Measurements from ENCODE around the gene NOL7. TPM values are rescaled to one million over a fixed set of nuclear protein-coding genes. Genes with fewer than 3 reads are reported as not detected.

Gene NOL7
- total RNA-seq, 1 experiment from 2014 or later, result 222 TPM

DNA sequence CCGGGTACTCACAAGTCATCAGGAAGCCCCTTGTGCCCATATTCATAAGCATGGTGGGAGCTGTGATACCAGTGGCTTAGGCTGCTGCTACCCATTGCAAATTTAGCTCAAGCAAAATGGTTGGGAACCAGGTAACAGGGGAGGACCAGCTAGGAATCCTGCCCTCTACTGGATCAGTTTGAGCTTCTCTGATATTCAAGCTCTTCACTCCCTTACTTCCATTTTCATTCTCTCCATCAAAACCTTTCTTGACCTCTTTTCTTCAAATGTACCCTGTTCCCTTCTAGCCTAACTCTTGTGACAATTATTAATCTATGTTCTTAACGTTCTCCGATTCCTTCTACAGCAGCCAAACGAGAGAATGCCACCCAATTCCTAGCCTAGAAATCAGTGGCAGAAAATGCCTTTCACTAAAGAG lies 9.7 kb downstream of the NOL7 start:
- DNase-seq, result no peak
- peaks cover 92% of the 10 kb centered on the region for H3K36me3 ChIP-seq

DNA sequence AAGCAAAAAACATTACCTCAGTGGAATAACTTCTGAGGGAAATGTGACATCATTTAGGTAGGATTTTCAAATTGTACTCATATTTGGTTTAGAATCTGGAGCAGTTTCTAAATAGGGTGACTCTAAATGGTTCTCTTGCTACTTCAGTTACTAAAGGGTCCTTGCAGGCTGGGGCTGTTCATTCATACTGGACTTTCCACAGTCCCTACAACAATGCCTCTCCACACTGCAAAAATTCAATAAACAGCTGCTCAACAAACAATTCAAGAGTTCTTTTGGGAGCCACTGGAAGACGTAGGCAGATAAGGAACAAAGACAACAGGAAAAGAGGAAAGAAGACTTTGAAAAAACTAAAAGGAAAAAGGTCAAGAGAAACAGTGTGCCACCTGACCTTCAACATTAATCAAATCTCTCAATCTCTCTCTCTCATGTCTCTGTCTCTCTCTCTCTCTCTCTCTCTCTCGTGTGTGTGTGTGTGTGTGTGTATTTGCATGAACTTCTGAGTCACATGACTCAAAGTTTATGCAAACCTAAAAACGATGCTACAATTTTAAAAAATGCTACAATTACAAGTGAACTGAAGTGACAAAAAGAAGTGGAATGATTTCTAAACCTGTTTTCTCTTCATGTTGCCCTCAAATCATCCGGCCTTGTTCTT lies 14.5 kb downstream of the NOL7 start:
- H3K27me3 ChIP-seq, result no peaks in the 10 kb centered on the region
- no peaks in the 10 kb centered on the region for H3K9me3 ChIP-seq
- peaks cover 75% of the 10 kb centered on the region for H3K36me3 ChIP-seq
- H3K4me3 ChIP-seq, result no peak overlapping the region
- no peak for DNase-seq

More for the DNA sequence above, 9.7 kb downstream of the NOL7 start:
- Histone ChIP-seq H3K9me3 (no peaks in the 10 kb centered on the region), H3K27me3 (no peaks in the 10 kb centered on the region), H3K4me3 (no peak overlapping the region)

DNA sequence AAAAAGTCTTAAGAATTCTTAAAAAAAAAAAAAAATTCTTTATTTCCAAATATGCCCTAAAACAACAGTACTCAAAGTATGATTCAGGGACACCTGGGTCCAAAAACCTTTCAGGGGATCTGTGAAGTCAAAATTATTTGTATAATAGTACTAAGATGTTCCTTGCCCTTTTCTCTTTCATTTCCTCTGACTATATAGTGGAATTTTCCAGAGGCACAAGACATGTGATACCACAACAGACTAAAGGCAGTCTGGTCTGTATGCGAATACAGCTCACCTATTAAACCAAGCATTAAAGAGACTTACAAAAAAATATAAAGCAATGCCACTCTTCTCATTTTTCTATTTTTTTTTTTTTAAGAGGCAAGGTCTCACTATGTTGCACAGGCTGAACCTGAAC lies 15.4 kb downstream of the NOL7 start:
- Histone ChIP-seq H3K4me3 (no peak overlapping the region), H3K27me3 (no peaks in the 10 kb centered on the region), H3K36me3 (peaks cover 66% of the 10 kb centered on the region), H3K9me3 (no peaks in the 10 kb centered on the region)
- no peak for DNase-seq

DNA sequence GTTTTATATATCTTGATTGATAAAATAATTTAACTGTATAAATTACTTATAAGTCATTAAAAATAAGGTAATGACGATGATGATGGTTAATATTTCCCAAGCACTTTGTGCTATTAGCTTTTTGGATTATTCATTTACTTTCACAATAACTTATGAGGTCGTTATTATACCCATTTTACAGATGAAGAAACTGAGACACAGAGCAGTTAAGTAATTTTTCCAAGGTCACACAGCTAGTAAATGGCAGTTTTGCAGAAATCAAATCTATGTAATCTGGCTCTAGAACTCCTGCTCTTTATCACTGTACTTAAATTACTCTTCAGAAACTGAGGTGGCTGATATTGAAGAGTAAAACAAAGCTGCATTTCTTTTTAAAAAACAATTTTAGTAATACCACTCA lies 18.2 kb downstream of the NOL7 start:
- no peaks in the 10 kb centered on the region for H3K9me3 ChIP-seq
- H3K4me3 ChIP-seq, result no peak overlapping the region
- no peaks in the 10 kb centered on the region for H3K27me3 ChIP-seq
- DNase-seq, result no peak
- H3K36me3 ChIP-seq, result peaks cover 64% of the 10 kb centered on the region

DNA sequence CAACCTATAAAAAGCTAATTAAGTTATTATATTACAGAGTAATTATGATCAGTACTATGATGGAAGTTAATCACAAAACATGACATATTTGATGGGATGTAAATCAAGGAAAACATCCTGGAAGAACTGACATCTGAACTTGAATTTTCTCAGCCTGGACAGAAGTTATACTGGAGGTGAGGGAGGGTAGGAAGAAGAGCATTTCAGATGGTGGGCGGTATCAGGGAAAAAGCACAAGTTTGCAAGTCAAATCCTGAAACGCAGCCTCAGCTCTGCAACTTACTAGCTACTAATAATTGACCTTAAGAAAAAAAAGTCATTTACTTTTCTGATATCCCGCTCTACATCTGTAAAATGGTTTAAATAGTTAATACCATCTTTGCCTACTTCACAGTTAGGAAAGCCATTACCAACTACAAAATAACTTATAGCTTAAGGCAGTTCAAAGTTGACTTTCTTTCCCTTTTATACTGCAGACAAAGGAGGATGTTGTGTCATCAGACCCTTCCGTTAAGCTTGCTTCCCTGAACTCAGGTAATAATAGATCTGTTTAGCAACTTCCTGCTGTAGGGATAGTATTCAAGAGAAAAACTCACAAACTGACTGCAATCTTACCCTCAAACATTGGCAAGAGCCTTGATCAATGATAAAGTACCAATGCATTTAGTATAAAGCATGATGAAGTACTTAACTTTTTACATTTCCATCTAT lies 21.0 kb downstream of the NOL7 start:
- H3K27me3 ChIP-seq, result no peaks in the 10 kb centered on the region
- H3K4me3 ChIP-seq, result no peak overlapping the region
- no peak for DNase-seq
- peaks cover 69% of the 10 kb centered on the region for H3K36me3 ChIP-seq
- H3K9me3 ChIP-seq, result no peaks in the 10 kb centered on the region

DNA sequence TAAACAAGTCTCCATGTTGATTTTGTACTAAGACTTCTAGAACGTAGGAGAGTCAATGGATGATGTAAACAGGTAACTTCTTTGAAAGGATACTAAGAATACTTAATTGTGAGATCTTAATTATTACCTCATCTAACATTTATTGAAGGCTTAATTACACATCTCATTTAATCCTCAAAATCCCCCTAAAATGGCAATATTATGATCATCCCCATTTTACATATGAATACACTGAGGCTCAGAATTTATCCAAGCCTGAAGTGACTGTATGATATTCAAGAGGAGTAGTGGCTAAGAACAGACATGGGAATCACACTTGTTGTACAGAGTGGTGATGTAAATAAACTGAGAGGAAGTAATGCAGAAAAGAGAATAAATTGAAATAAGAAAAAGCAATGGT lies 22.9 kb downstream of the NOL7 start:
- no peaks in the 10 kb centered on the region for H3K9me3 ChIP-seq
- no peaks in the 10 kb centered on the region for H3K27me3 ChIP-seq
- H3K4me3 ChIP-seq, result no peak overlapping the region
- H3K36me3 ChIP-seq, result peaks cover 60% of the 10 kb centered on the region
- no peak for DNase-seq

DNA sequence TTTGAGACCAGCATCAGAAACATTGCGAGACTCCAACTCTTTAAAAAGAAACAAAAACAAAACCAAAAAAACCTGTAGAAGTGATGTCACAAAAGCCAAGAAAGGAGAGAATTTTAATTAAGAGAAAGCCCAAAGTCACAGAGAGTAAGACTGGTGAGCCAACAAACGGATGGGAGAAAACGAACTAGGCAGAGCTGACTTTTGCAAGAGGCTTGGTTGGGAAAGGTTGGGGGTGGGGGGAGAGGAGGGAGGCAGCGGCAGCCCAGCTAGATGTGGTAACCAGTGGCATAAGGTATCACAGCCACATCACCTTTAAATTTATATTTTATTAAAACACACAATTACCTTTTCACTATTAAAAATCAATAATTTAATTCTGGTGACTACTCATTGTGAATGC lies 23.5 kb downstream of the NOL7 start:
- H3K27me3 ChIP-seq, result no peaks in the 10 kb centered on the region
- no peak overlapping the region for H3K4me3 ChIP-seq
- H3K36me3 ChIP-seq, result peaks cover 56% of the 10 kb centered on the region
- DNase-seq, result no peak
- H3K9me3 ChIP-seq, result no peaks in the 10 kb centered on the region

DNA sequence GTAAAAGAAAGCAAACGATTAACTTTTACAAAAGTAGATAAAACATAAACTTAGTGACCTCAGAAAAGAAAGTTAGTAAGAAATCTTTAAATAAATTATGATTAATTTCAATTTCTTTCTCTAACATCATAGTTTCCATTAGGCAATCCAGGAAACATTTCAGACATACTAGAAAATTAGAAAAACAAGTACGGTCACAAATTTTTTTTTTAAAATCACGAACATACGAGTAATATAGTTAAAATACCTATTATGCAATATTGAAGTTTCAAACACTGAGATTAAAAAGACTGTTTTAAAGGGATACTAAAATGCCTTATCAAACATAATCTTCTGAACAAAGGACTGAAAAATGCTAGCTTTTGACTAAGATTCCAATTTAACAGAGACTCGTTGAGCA lies 26.2 kb downstream of the NOL7 start:
- Histone ChIP-seq H3K9me3 (no peaks in the 10 kb centered on the region), H3K36me3 (peaks cover 48% of the 10 kb centered on the region), H3K4me3 (no peak overlapping the region), H3K27me3 (no peaks in the 10 kb centered on the region)
- no peak for DNase-seq

DNA sequence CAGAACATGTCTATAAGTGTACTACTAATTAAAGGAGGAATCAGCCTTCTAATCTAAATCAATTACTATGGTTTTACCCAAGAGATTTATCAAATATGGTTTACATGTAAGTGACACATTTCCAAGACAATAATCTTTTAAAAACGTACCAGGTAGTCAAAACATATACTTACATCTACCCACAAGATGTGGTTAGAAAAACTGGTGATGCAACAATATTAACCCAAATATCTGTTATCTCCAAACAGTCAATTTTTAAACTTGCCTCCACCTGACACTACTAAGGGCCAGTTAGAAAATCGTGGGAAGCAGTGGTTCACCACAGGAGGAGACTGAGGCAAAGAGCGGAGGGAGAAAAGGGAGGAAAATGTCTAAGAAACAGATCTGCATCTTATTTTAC lies 28.0 kb downstream of the NOL7 start:
- Histone ChIP-seq H3K36me3 (peaks cover 34% of the 10 kb centered on the region), H3K4me3 (no peak overlapping the region)

DNA sequence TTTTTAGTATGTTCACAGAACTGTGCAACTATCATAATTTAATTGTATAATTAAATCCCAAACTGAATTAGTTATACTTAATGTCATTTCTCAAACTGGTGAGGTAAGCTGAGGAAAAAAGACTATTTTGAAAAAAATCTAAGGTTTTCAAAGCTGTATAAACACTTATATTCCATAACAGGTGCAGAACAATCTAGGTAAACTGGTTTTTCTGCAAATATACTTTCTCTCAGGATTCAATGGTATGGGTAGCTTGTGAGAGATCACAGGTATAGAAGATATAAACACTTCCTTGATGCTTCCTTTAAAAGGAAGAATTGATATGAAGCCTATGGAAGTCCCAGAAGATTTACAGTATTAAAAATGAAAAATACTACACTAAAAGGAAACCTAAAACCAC lies 33.7 kb downstream of the NOL7 start:
- Histone ChIP-seq H3K9me3 (no peaks in the 10 kb centered on the region), H3K27me3 (no peaks in the 10 kb centered on the region), H3K4me3 (no peak overlapping the region), H3K36me3 (peaks cover 12% of the 10 kb centered on the region)
- DNase-seq, result no peak

More for the DNA sequence above, 28.0 kb downstream of the NOL7 start:
- Histone ChIP-seq H3K9me3 (no peaks in the 10 kb centered on the region), H3K27me3 (no peaks in the 10 kb centered on the region)
- DNase-seq, result no peak

DNA sequence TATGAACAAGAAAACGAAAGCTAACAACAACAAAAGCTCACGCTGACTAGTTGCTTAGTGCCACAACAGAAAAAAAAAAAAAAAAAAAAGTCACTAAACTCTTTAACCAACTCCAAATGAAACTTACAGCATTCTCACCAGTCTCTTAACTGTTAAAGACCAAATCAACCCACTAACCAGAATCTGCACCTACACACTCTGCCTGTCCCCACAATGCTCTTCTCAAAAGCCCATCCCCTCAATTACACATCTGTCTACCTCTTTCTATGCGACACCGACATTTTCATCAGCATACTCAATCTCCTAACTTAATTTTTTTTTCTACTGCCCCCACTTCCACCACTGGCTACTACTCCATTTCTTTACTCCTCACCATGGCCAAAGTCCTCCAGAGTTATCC lies 34.3 kb downstream of the NOL7 start:
- DNase-seq, result no peak
- no peaks in the 10 kb centered on the region for H3K27me3 ChIP-seq
- H3K4me3 ChIP-seq, result no peak overlapping the region
- no peaks in the 10 kb centered on the region for H3K9me3 ChIP-seq
- H3K36me3 ChIP-seq, result peaks cover 9% of the 10 kb centered on the region

DNA sequence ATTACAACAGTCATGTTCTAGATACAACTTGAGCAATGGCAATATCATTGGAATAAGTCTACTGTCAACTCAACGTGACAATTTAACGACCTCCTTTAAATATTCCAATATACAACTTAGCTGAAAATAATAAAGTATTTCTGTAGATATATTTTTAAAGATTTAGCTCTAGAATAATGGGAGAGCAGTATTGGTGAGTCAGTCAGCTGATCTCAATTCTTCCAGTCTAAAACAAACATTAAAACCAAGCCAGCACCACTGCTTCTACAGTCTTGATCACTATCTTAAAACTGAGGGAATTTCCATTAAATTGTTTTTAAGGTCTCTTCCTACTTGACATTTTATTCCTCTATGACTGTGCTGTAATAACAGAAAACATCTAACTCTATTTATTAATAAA lies 38.2 kb downstream of the NOL7 start:
- H3K4me3 ChIP-seq, result no peak overlapping the region
- peaks cover 5% of the 10 kb centered on the region for H3K36me3 ChIP-seq
- no peaks in the 10 kb centered on the region for H3K27me3 ChIP-seq
- H3K9me3 ChIP-seq, result no peaks in the 10 kb centered on the region
- no peak for DNase-seq

DNA sequence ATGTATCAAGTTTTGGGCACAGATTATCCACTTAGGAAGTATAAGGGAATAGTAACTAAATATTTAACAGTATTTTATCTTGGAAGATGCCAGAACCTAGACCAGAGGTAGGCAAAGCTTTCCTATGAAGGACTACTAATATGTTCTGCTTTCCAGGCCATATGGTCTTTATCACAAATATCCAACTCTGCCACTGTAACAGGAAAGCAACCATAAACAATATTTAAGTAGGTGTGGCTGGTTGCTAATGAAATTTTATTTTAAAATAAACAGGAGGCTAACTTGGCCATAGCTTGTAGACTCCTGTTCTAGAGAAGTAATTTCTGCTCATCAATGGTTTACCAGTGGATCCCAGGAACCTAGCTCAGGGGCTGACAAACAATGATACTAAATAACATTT lies 39.4 kb downstream of the NOL7 start:
- no peak for DNase-seq
- H3K9me3 ChIP-seq, result no peaks in the 10 kb centered on the region
- H3K4me3 ChIP-seq, result no peak overlapping the region
- no peaks in the 10 kb centered on the region for H3K27me3 ChIP-seq
- peaks cover 2% of the 10 kb centered on the region for H3K36me3 ChIP-seq

DNA sequence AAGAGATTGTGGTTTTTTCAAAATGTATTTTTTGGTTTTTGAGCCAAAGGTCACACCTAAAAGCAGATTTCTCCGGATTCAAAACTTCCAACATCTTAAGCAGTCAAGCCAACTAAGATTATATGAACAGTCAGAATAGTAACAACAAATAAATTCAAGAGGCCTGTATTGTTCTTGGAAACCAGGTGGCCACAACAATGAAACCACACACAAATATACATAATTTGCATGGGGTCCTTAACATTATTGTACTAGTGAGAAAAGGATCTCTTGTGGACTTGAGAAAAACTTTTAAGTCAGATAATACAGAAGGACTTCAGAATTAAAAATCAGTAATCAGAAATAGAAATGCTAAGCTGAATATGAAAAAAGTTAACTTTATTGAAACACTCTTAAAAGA lies 40.6 kb downstream of the NOL7 start:
- no peak for DNase-seq
- Histone ChIP-seq H3K4me3 (no peak overlapping the region), H3K27me3 (no peaks in the 10 kb centered on the region), H3K36me3 (peaks cover 2% of the 10 kb centered on the region), H3K9me3 (no peaks in the 10 kb centered on the region)

DNA sequence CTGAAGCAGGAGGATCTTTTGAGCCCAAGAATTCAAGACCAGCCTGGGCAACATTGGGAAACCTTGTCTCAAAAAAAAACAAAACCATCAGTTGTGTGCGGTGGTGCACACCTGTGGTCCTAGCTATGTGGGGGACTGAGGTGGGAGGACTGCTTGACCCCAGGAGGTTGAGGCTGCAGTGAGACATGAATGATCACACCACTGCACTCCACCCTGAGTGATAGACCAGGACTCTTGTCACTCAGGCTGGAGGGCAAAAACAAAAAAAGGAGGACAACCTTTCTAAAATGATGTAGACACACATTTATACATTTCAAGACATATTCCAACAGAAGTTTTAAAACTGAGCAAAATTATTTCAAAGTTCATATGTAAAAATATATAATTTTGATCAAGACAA lies 45.1 kb downstream of the NOL7 start:
- no peaks in the 10 kb centered on the region for H3K27me3 ChIP-seq
- H3K9me3 ChIP-seq, result peaks cover 4% of the 10 kb centered on the region; the same call in 1 of the 2 replicates
- H3K4me3 ChIP-seq, result no peak overlapping the region
- DNase-seq, result no peak
- H3K36me3 ChIP-seq, result no peaks in the 10 kb centered on the region; the same call in 1 of the 2 replicates

DNA sequence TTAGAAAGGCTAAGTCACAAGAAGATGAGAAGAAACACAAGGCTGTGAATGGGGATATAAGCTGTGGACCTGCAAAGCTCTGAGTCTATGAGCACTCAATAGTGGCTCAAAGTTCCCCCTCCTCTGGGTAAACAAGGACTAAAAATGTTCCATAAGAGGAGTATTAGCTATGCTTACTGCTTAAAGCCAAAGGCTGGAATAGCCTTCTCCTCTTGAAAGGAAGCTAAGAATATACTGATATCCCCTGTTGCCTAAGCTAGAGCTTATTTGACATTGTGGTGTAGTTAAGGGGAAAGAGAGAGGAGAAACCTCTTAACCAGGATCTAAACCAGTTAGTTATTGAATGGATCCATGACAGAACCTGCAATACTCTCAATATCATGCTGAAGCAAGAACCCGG lies 45.8 kb downstream of the NOL7 start:
- peaks cover 4% of the 10 kb centered on the region; the same call in 1 of the 2 replicates for H3K9me3 ChIP-seq
- no peaks in the 10 kb centered on the region; the same call in 1 of the 2 replicates for H3K36me3 ChIP-seq
- no peaks in the 10 kb centered on the region for H3K27me3 ChIP-seq
- H3K4me3 ChIP-seq, result no peak overlapping the region
- DNase-seq, result no peak

DNA sequence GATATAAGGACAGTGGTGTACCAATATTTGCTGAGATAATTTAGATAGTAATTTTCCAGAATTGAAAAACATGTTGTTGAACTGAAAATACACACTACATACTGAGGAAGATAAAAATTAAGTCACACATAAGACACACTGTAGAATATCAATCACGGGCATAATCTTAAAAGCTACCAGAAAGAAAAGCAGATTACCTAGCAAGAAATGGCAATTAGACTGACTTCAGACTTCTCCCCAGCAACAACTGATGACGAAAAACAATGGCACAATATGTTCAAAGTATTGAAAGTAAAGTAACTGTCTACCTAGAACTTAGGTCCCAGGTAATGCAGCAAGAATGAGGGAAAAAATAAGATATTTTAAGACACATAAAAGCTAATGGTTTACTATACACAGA lies 46.5 kb downstream of the NOL7 start:
- DNase-seq, result no peak
- Histone ChIP-seq H3K36me3 (no peaks in the 10 kb centered on the region; the same call in 1 of the 2 replicates), H3K4me3 (no peak overlapping the region), H3K9me3 (peaks cover 4% of the 10 kb centered on the region; the same call in 1 of the 2 replicates), H3K27me3 (no peaks in the 10 kb centered on the region)

All from MG63 (cell line).